GM23248 (cell line): ENCODE measurements around the gene OR5H6. TPM values are rescaled to one million over a fixed set of nuclear protein-coding genes. Genes with fewer than 3 reads are reported as not detected.
"Not testable (repeated sequence)": the region's sequence is repeated elsewhere in the genome, so short reads cannot be mapped to it uniquely, and the experiment has no call there.

Source experiments
- DNase-seq: peaks from one replicate; pipeline ENCODE4 v3.0.0-alpha.2; 2015
- H2AFZ ChIP-seq: fragments of 200-600 bp; sonication (generic); 2 replicates; pipeline ENCODE4 v1.6.1; 2016; ENCODE audit warnings: antibody characterized with exemption
- H3F3A ChIP-seq: fragments of 200-600 bp; sonication (generic); 2 replicates; pipeline ENCODE4 v1.6.1; 2016; ENCODE audit warnings: mild to moderate bottlenecking, antibody characterized with exemption, mixed run types; ENCODE audit not compliant: insufficient read depth
- H3K27ac ChIP-seq: fragments of 200-600 bp; sonication (generic); 2 replicates; pipeline ENCODE4 v1.5.1; 2016; ENCODE audit warnings: mild to moderate bottlenecking
- H3K27me3 ChIP-seq: fragments of 200-600 bp; sonication (generic); replicated peaks from 2 replicates; pipeline ENCODE4 v1.6.1; 2016; ENCODE audit warnings: mild to moderate bottlenecking; ENCODE audit not compliant: insufficient read depth
- H3K36me3 ChIP-seq: fragments of 200-600 bp; sonication (generic); 2 replicates; pipeline ENCODE4 v1.6.1; 2016; ENCODE audit warnings: low read depth, mild to moderate bottlenecking
- H3K4me1 ChIP-seq: fragments of 200-600 bp; sonication (generic); 2 replicates; pipeline ENCODE4 v1.6.1; 2016; ENCODE audit warnings: mild to moderate bottlenecking; ENCODE audit not compliant: insufficient read depth
- H3K4me2 ChIP-seq: fragments of 200-600 bp; sonication (generic); one replicate; pipeline ENCODE4 v1.6.1; 2016; ENCODE audit warnings: mild to moderate bottlenecking; ENCODE audit not compliant: unreplicated experiment
- H3K4me3 ChIP-seq: fragments of 200-600 bp; sonication (generic); 2 replicates; pipeline ENCODE4 v1.5.1; 2016; ENCODE audit warnings: mild to moderate bottlenecking
- H3K79me2 ChIP-seq: fragments of 200-600 bp; sonication (generic); 2 replicates; pipeline ENCODE4 v1.6.1; 2016; ENCODE audit warnings: mild to moderate bottlenecking; ENCODE audit not compliant: insufficient read depth
- H3K9ac ChIP-seq: fragments of 200-600 bp; sonication (generic); 2 replicates; pipeline ENCODE4 v1.6.1; 2016; ENCODE audit warnings: mild to moderate bottlenecking
- H3K9me2 ChIP-seq: fragments of 200-600 bp; sonication (generic); 2 replicates; pipeline ENCODE4 v1.6.1; 2016; ENCODE audit warnings: mixed run types, mild to moderate bottlenecking, moderate library complexity; ENCODE audit not compliant: insufficient read depth
- H3K9me3 ChIP-seq: fragments of 200-600 bp; sonication (generic); one replicate; pipeline ENCODE4 v1.6.1; 2017; ENCODE audit warnings: low read depth
- H4K20me1 ChIP-seq: fragments of 200-600 bp; sonication (generic); 2 replicates; pipeline ENCODE4 v1.6.0; 2016; ENCODE audit not compliant: insufficient read depth
- EZH2 ChIP-seq: fragments of 200-600 bp; sonication (generic); IDR thresholded peaks from 2 replicates; pipeline ENCODE4 v1.6.1; 2018; ENCODE audit warnings: antibody characterized with exemption, mild to moderate bottlenecking; ENCODE audit not compliant: insufficient read depth, poor library complexity, severe bottlenecking
- EZH2phosphoT487 ChIP-seq: fragments of 200-600 bp; sonication (generic); IDR thresholded peaks from 2 replicates; pipeline ENCODE4 v1.6.1; 2018; ENCODE audit warnings: antibody characterized with exemption, moderate library complexity, mild to moderate bottlenecking, low read depth; ENCODE audit not compliant: insufficient read depth
- WGBS, 2 experiments: methylation state at CpG; one replicate each; pipeline ENCODE4 v1.1.6; 2015 to 2017; ENCODE audit warnings: low lambda C conversion rate in 2 of 2, low coverage in 1 of 2; ENCODE audit errors: missing lambda C conversion rate in 2 of 2; 5-methylcytosine and 5-hydroxymethylcytosine counted together
- in situ Hi-C: fragments of 300-500 bp; cut with MboI; formaldehyde crosslinking; loops from 2 replicates; pipeline ENCODE4 v1.15.0; 2020
- polyA plus RNA-seq: library from polyadenylated mRNA; unstranded; fragments of >200 nt; fragmentation: Nextera tagmentation; extraction: Ambion mirVana; gene quantifications from 2 replicates; pipeline ENCODE4 v1.2.1, GENCODE V29; 2016
- total RNA-seq: library from RNA; depleted of rRNA; stranded (reverse); fragments of >200 nt; shearing (Covaris generic); gene quantifications from 2 replicates; pipeline ENCODE4 v1.2.3, GENCODE V29; 2014

The OR5H6 gene
- total and polyA plus RNA-seq, 2 experiments from 2014 or later, result not detected

DNA sequence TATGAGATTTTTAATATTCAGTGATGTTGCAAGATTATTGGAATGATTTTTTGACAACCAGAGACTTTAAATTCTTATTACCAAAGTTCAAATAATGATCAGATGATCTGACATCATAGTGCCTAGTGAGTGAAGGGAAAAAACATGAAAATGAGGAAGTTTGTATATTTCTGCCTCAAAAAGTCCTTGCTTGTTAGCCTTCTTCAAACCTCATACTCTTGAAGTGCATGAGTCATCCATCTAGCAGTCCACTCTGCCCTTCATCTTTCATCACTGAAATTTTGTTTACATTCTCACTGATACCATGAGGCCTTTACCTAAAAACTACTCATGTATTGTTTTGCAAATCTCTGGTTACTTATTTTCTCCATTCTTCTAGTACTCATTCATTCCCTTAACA, 23.9 kb upstream of the OR5H6 start:
- Histone ChIP-seq H2AFZ (no peak overlapping the region), H3K27ac (no peak overlapping the region), H3K4me3 (no peak overlapping the region), H3F3A (no peaks in the 10 kb centered on the region), H3K9me2 (no peaks in the 10 kb centered on the region), H4K20me1 (no peaks in the 10 kb centered on the region), H3K9ac (no peak overlapping the region), H3K36me3 (no peaks in the 10 kb centered on the region), H3K9me3 (no peaks in the 10 kb centered on the region), H3K79me2 (no peaks in the 10 kb centered on the region), H3K27me3 (no peaks in the 10 kb centered on the region), H3K4me1 (no peaks in the 10 kb centered on the region), H3K4me2 (no peak overlapping the region)
- TF ChIP-seq EZH2phosphoT487 (no peak), EZH2 (no peak)
- in situ Hi-C loops, result no loop called here
- no peak for DNase-seq

GRCh38 chr3:98242155-98242554, 21.9 kb upstream of the OR5H6 start:
- H3K4me3 ChIP-seq, result no peak overlapping the region
- H3K9ac ChIP-seq, result no peak overlapping the region
- in situ Hi-C loops, result no loop called here
- TF ChIP-seq EZH2phosphoT487, result no peak
- TF ChIP-seq EZH2, result no peak
- no peak overlapping the region for H2AFZ ChIP-seq
- WGBS, 2 experiments, result 5 to 9% methylated on average over 1 of the region's 1 CpG
- no peaks in the 10 kb centered on the region for H4K20me1 ChIP-seq
- H3K4me2 ChIP-seq, result no peak overlapping the region
- no peaks in the 10 kb centered on the region for H3K79me2 ChIP-seq
- H3K27ac ChIP-seq, result no peak overlapping the region
- no peaks in the 10 kb centered on the region for H3F3A ChIP-seq
- H3K4me1 ChIP-seq, result no peaks in the 10 kb centered on the region
- no peaks in the 10 kb centered on the region for H3K9me2 ChIP-seq
- no peaks in the 10 kb centered on the region for H3K36me3 ChIP-seq
- H3K27me3 ChIP-seq, result no peaks in the 10 kb centered on the region
- DNase-seq, result no peak
- H3K9me3 ChIP-seq, result no peaks in the 10 kb centered on the region

DNA sequence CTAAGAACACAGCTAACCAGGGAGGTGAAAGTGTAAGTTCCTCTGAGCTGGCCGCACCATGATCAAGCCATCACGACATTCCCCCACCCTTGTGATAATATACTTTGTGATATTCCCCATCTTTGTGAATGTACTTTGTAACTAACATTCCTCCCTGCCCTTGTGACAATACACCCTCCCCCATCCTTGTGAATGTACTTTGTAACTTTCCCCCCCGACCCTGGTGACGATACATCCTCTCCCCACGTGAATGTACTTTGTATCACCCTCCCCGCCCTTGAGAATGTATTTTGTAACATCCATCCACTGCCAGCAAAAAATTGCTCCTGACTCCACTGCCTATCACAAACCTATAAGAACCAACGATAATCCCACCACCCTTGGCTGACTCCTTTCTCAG, 20.2 kb upstream of the OR5H6 start:
- Histone ChIP-seq H3K9me2 (no peaks in the 10 kb centered on the region), H4K20me1 (no peaks in the 10 kb centered on the region), H3K36me3 (no peaks in the 10 kb centered on the region), H2AFZ (no peak overlapping the region), H3K4me1 (no peaks in the 10 kb centered on the region), H3K9ac (no peak overlapping the region), H3K4me2 (no peak overlapping the region), H3K27me3 (no peaks in the 10 kb centered on the region), H3F3A (no peaks in the 10 kb centered on the region), H3K4me3 (no peak overlapping the region), H3K27ac (no peak overlapping the region), H3K79me2 (no peaks in the 10 kb centered on the region), H3K9me3 (no peaks in the 10 kb centered on the region)
- in situ Hi-C loops, result no loop called here
- no peak for TF ChIP-seq EZH2
- TF ChIP-seq EZH2phosphoT487, result no peak
- DNase-seq, result no peak
- WGBS, 2 experiments, result 27 to 31% methylated on average over 7 of the region's 7 CpGs

DNA sequence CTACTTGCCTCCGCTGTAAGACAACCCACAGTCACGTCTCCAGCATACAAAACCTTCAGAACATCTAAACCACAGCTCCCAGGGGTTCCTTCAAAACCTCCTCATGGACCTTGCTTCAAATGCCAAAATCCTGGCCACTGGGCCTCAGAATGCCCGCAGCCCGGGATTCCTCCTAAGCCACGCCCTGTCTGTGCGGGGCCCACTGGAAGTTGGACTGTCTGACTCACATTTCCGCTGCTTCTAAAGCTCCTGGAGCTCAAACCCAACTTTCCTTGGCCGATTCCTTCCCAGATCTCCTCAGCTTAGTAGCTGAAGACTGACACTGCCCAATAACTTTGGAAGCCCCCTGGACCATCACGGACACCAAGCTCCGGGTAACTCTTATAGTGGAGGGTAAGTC, 17.9 kb upstream of the OR5H6 start:
- Histone ChIP-seq H3K9me2 (no peaks in the 10 kb centered on the region), H3K27me3 (no peaks in the 10 kb centered on the region), H2AFZ (no peak overlapping the region), H4K20me1 (no peaks in the 10 kb centered on the region), H3F3A (no peaks in the 10 kb centered on the region), H3K36me3 (no peaks in the 10 kb centered on the region), H3K27ac (no peak overlapping the region), H3K4me1 (no peaks in the 10 kb centered on the region), H3K9ac (no peak overlapping the region), H3K79me2 (no peaks in the 10 kb centered on the region), H3K4me2 (no peak overlapping the region), H3K4me3 (no peak overlapping the region), H3K9me3 (no peaks in the 10 kb centered on the region)
- TF ChIP-seq EZH2phosphoT487 (no peak), EZH2 (no peak)
- DNase-seq, result no peak
- in situ Hi-C loops, result no loop called here
- 50 to 69% methylated on average over 10 of the region's 10 CpGs for WGBS, 2 experiments

DNA sequence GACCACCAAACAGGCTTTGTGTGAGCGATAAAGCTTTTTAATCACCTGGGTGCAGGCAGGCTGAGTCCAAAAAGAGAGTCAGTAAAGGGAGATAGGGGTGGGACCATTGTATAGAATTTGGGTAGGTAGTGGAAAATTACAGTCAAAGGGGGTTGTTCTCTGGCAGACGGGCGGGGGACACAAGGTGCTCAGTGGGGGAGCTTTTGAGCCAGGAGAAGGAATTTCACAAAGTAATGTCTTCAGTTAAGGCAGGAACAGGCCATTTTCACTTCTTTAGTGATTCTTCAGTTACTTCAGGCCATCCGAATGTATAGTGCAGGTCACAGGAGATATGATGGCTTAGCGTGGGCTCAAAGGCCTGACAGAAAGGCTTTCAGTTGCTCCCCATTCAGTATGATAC, 8.0 kb upstream of the OR5H6 start:
- H3K27me3 ChIP-seq, DNase-seq, H3K36me3 ChIP-seq, H3K27ac ChIP-seq, H2AFZ ChIP-seq, H3K9ac ChIP-seq, H3K4me3 ChIP-seq, H3K9me3 ChIP-seq, H3K4me1 ChIP-seq, H3F3A ChIP-seq, H3K79me2 ChIP-seq, H3K9me2 ChIP-seq, H4K20me1 ChIP-seq, in situ Hi-C loops, H3K4me2 ChIP-seq: not testable (repeated sequence)
- WGBS, 2 experiments, result 22 to 24% methylated on average over 5 of the region's 5 CpGs
